Kidney (tissue), 14 donors: ENCODE results near the gene TBX1. TPM values are rescaled to one million over a fixed set of nuclear protein-coding genes. Genes with fewer than 3 reads are reported as not detected.

Experiments used
- DNase-seq, 5 donors: peaks; one replicate each; pipeline ENCODE4 v3.0.0-alpha.2; 2013 to 2020
- FAIRE-seq: peaks from 2 replicates; lab custom pipeline; 2012; peaks lifted over from hg19 to GRCh38; lab: Jason Lieb, UNC
- H3K27ac ChIP-seq, 2 donors: one replicate each; pipeline ENCODE4 v1.7.0; 2013; ENCODE audit warnings: low read depth in 2 of 2, low read length in 2 of 2, inconsistent platforms in 1 of 2
- H3K27me3 ChIP-seq: one replicate; pipeline ENCODE4 v1.7.1; 2013; ENCODE audit warnings: low read length, inconsistent platforms; ENCODE audit not compliant: control insufficient read depth, insufficient read depth
- H3K36me3 ChIP-seq, 3 donors: one replicate each; pipeline versions ENCODE4 v1.7.0 to v1.7.1; 2013; ENCODE audit warnings: low read length in 3 of 3, control low read depth in 1 of 3, inconsistent platforms in 1 of 3; ENCODE audit not compliant: insufficient read depth in 3 of 3, control insufficient read depth in 2 of 3
- H3K4me1 ChIP-seq, 3 donors: one replicate each; pipeline versions ENCODE4 v1.7.0 to v1.7.1; 2013; ENCODE audit warnings: low read length in 3 of 3, inconsistent platforms in 1 of 3, low read depth in 1 of 3; ENCODE audit not compliant: control insufficient read depth in 2 of 3, insufficient read depth in 2 of 3
- H3K4me3 ChIP-seq, 3 donors: one replicate each; pipeline versions ENCODE4 v1.7.0 to v1.8.1; 2013; ENCODE audit warnings: low read length in 3 of 3, control low read depth in 1 of 3, inconsistent platforms in 1 of 3
- H3K9ac ChIP-seq, 3 donors: one replicate each; pipeline versions ENCODE4 v1.7.0 to v1.7.1; 2013; ENCODE audit warnings: low read length in 3 of 3, control low read depth in 1 of 3, inconsistent platforms in 1 of 3
- H3K9me3 ChIP-seq, 3 donors: one replicate each; pipeline versions ENCODE4 v1.7.0 to v1.7.1; 2013; ENCODE audit warnings: low read length in 3 of 3, control low read depth in 1 of 3, inconsistent platforms in 1 of 3; ENCODE audit not compliant: control insufficient read depth in 2 of 3, insufficient read depth in 1 of 3
- intact Hi-C: fragments of 100-400 bp; cut with DNase I; formaldehyde crosslinking; loops from one replicate; pipeline ENCODE4 v1.11.1; 2022
- polyA plus RNA-seq: library from polyadenylated mRNA; stranded (reverse); fragments of 350-450 nt; fragmentation: Illumina TruSeq; extraction: RNeasy Lipid Tissue Mini Kit (QIAGEN cat#74804); gene quantifications from one replicate; pipeline ENCODE4 v1.2.3, GENCODE V29; 2014; ENCODE audit warnings: low read depth, low replicate concordance; ENCODE audit not compliant: insufficient read depth
- total RNA-seq: library from RNA; stranded (reverse); fragmentation: NEBNext Ultra II Directional; extraction: Animal tissue kit (Norgen Biotek cat#: 25700); gene quantifications from one replicate; pipeline ENCODE4 v1.2.1, GENCODE V29; 2021
- TF ChIP-seq, protein P1 (sequence below): IDR thresholded peaks from 3 replicates; pipeline ENCODE4 v1.5.1; 2012; ENCODE audit warnings: mild to moderate bottlenecking, moderate library complexity, borderline replicate concordance; ENCODE audit not compliant: insufficient read depth; ENCODE audit errors: extremely low read depth
- donor health status: control.
- donor health status: control.
- donor health status: control.
- donor health status: control.
- donor health status: control.
- donor health status: DM: yes; HTN: yes; CAD: no.
- donor health status: Normal renal cell carcinoma (clear cell type).

Gene TBX1
- total and polyA plus RNA-seq, 2 donors from 2014 or later = 0.45 to 5.5 TPM

DNA sequence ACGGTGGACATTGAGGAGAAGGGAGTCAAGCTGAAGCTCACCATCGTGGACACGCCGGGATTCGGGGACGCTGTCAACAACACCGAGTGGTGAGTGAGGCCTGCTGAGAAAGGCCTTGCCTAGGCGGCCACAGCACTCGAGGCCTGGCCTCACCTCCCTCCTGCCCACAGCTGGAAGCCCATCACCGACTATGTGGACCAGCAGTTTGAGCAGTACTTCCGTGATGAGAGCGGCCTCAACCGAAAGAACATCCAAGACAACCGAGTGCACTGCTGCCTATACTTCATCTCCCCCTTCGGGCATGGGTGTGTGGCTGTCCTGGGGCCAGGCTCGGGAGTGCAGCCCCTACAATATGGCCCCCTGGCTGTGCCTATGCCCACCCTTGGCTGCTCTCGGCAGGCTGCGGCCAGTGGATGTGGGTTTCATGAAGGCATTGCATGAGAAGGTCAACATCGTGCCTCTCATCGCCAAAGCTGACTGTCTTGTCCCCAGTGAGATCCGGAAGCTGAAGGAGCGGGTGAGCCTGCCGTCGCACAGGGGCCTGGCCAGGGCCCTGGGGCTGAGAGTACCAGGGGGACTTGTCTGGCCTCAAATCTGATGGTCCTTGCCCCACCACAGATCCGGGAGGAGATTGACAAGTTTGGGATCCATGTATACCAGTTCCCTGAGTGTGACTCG lies 40.3 kb upstream of the TBX1 start:
- DNase-seq = no peak
- H3K9ac ChIP-seq = no peak overlapping the region
- no peak overlapping the region for H3K4me3 ChIP-seq
- no peaks in the 10 kb centered on the region for H3K9me3 ChIP-seq
- peaks cover 0 to 14% (median 0%) of the 10 kb centered on the region in 3 donors for H3K4me1 ChIP-seq
- FAIRE-seq = no peak
- TF ChIP-seq, protein P1, sequence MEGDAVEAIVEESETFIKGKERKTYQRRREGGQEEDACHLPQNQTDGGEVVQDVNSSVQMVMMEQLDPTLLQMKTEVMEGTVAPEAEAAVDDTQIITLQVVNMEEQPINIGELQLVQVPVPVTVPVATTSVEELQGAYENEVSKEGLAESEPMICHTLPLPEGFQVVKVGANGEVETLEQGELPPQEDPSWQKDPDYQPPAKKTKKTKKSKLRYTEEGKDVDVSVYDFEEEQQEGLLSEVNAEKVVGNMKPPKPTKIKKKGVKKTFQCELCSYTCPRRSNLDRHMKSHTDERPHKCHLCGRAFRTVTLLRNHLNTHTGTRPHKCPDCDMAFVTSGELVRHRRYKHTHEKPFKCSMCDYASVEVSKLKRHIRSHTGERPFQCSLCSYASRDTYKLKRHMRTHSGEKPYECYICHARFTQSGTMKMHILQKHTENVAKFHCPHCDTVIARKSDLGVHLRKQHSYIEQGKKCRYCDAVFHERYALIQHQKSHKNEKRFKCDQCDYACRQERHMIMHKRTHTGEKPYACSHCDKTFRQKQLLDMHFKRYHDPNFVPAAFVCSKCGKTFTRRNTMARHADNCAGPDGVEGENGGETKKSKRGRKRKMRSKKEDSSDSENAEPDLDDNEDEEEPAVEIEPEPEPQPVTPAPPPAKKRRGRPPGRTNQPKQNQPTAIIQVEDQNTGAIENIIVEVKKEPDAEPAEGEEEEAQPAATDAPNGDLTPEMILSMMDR = no peak
- H3K36me3 ChIP-seq = no peaks in the 10 kb centered on the region
- intact Hi-C loops = no loop called here
- peaks cover 12% of the 10 kb centered on the region for H3K27me3 ChIP-seq
- H3K27ac ChIP-seq = no peak overlapping the region

DNA sequence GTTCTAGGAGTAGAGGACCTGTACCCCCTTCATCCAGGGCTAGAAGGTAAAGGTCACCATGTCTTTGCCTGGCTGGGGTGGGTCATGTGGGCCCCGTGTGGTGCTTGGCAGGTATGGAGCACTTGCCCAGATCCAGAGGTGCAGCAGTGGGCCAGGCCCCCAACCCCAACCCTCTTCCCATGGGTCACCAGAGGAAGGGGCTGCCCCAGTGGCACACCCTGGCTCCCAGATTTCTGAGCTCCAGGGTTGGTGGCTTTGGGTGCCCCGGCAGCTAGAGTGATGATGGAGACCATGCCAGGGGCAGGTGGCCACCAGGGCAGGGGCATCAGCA lies 39.6 kb upstream of the TBX1 start:
- FAIRE-seq = no peak
- H3K27me3 ChIP-seq = peaks cover 12% of the 10 kb centered on the region
- no peak for DNase-seq

DNA sequence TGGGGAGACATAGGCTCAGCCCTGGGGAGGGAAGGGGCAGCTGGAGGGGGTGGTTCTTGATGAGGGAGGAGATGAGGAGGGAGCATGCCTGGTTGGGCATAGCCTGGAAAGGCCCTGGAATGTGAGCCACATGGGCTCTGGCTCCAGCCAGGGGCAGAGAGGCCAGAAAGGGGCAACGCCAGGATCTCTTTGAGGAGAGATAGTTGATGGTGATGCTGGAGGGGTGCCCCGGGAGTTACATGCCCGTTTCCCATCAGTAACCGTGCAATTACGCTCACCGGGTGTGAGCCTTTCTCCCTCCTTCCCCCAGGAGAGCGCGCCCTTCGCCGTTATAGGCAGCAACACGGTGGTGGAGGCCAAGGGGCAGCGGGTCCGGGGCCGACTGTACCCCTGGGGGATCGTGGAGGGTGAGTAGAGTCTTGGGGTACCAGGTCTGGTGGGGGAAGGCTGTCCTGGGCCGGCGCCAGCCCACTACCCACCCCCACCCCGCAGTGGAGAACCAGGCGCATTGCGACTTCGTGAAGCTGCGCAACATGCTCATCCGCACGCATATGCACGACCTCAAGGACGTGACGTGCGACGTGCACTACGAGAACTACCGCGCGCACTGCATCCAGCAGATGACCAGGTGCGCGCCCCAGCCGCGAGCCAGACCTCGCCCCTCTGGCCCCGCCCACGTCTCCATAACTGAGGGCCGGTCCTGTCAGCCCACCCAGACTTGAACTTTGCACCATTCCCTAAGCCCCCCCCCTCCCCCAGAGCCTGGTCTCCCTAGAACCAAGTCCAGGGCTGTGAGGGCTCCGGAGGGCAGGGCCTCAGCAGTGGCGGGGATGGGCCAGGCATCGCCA lies 39.0 kb upstream of the TBX1 start:
- no peaks in the 10 kb centered on the region for H3K36me3 ChIP-seq
- no peaks in the 10 kb centered on the region for H3K9me3 ChIP-seq
- TF ChIP-seq, protein P1 = no peak
- intact Hi-C loops = no loop called here
- peaks cover 0 to 14% (median 0%) of the 10 kb centered on the region in 3 donors for H3K4me1 ChIP-seq
- FAIRE-seq = no peak
- no peak overlapping the region for H3K4me3 ChIP-seq
- no peak overlapping the region for H3K27ac ChIP-seq
- peaks cover 12% of the 10 kb centered on the region for H3K27me3 ChIP-seq
- DNase-seq = peak in 1 of 5 donors; percentile 83
- H3K9ac ChIP-seq = no peak overlapping the region

More for the DNA sequence above, 39.6 kb upstream of the TBX1 start:
- Histone ChIP-seq H3K4me1 (peaks cover 0 to 14% (median 0%) of the 10 kb centered on the region in 3 donors), H3K4me3 (no peak overlapping the region), H3K36me3 (no peaks in the 10 kb centered on the region), H3K27ac (no peak overlapping the region), H3K9ac (no peak overlapping the region), H3K9me3 (no peaks in the 10 kb centered on the region)
- intact Hi-C loops = no loop called here
- TF ChIP-seq, protein P1 = no peak
